ENCODE measurements around the gene CIB4. TPM values are rescaled to one million over a fixed set of nuclear protein-coding genes. Genes with fewer than 3 reads are reported as not detected.

The CIB4 gene
- total RNA-seq, 1 experiment from 2014 or later: not detected

DNA sequence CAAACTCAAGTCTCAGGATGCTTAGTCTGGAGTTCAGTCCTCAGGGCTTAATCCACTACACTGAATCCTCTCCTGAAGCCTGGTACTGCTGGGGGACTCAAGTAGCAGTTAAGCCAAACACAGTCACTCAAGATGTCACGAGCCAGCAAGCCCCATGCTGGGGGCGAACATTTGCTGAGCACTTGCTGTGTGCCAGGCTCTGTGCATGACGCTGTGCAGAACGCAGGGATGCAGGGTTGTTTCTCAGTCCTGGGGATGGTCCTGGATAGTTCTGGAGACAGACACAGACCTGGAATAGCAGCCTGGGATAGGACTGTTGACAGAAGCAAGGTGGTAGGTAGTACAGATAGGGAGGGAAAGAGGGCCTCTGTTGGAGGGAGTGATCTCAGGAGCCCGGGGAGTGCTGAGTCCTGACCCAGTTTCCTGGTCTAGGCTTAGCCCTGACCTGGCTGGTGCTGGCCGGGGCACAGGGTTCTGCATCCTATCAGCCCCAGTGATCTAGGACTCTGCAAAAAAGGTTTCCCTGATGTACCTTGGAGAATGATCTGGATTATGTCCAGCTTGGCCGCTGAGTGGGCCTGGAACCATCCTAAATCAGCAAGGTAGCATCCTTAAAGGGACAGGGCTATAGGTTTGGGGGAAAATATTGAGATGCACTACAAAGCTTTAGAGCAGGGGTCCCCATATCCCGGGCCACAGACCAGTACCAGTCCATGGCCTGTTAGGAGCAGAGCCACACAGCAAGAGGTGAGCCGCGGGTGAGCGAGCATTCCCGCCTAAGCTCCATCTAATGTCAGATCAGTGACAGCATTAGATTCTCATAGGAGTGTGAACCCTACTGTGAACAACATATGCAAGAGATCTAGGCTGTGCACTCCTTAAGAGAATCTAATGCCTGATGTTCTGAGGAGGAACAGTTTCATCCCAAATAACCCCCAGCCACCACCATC is 108.6 kb downstream of the CIB4 start (continued):
- TF ChIP-seq, protein P1, sequence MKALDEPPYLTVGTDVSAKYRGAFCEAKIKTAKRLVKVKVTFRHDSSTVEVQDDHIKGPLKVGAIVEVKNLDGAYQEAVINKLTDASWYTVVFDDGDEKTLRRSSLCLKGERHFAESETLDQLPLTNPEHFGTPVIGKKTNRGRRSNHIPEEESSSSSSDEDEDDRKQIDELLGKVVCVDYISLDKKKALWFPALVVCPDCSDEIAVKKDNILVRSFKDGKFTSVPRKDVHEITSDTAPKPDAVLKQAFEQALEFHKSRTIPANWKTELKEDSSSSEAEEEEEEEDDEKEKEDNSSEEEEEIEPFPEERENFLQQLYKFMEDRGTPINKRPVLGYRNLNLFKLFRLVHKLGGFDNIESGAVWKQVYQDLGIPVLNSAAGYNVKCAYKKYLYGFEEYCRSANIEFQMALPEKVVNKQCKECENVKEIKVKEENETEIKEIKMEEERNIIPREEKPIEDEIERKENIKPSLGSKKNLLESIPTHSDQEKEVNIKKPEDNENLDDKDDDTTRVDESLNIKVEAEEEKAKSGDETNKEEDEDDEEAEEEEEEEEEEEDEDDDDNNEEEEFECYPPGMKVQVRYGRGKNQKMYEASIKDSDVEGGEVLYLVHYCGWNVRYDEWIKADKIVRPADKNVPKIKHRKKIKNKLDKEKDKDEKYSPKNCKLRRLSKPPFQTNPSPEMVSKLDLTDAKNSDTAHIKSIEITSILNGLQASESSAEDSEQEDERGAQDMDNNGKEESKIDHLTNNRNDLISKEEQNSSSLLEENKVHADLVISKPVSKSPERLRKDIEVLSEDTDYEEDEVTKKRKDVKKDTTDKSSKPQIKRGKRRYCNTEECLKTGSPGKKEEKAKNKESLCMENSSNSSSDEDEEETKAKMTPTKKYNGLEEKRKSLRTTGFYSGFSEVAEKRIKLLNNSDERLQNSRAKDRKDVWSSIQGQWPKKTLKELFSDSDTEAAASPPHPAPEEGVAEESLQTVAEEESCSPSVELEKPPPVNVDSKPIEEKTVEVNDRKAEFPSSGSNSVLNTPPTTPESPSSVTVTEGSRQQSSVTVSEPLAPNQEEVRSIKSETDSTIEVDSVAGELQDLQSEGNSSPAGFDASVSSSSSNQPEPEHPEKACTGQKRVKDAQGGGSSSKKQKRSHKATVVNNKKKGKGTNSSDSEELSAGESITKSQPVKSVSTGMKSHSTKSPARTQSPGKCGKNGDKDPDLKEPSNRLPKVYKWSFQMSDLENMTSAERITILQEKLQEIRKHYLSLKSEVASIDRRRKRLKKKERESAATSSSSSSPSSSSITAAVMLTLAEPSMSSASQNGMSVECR (CRISPR knock-in tag; IDR thresholded peaks at IDR 0.05; ENCODE audit: borderline replicate concordance): no peak
- TF ChIP-seq, protein P2, sequence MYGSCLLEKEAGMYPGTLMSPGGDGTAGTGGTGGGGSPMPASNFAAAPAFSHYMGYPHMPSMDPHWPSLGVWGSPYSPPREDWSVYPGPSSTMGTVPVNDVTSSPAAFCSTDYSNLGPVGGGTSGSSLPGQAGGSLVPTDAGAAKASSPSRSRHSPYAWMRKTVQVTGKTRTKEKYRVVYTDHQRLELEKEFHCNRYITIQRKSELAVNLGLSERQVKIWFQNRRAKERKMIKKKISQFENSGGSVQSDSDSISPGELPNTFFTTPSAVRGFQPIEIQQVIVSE (CRISPR knock-in tag; IDR thresholded peaks at IDR 0.05; ENCODE audit: borderline replicate concordance): no peak
- no peak for TF ChIP-seq NFATC4 (CRISPR knock-in tag; IDR thresholded peaks at IDR 0.05)
- TF ChIP-seq GABPB1 (CRISPR knock-in tag; IDR thresholded peaks at IDR 0.05): no peak
- TF ChIP-seq TEAD4 (CRISPR knock-in tag; IDR thresholded peaks at IDR 0.05): no peak
- TF ChIP-seq, protein P3, sequence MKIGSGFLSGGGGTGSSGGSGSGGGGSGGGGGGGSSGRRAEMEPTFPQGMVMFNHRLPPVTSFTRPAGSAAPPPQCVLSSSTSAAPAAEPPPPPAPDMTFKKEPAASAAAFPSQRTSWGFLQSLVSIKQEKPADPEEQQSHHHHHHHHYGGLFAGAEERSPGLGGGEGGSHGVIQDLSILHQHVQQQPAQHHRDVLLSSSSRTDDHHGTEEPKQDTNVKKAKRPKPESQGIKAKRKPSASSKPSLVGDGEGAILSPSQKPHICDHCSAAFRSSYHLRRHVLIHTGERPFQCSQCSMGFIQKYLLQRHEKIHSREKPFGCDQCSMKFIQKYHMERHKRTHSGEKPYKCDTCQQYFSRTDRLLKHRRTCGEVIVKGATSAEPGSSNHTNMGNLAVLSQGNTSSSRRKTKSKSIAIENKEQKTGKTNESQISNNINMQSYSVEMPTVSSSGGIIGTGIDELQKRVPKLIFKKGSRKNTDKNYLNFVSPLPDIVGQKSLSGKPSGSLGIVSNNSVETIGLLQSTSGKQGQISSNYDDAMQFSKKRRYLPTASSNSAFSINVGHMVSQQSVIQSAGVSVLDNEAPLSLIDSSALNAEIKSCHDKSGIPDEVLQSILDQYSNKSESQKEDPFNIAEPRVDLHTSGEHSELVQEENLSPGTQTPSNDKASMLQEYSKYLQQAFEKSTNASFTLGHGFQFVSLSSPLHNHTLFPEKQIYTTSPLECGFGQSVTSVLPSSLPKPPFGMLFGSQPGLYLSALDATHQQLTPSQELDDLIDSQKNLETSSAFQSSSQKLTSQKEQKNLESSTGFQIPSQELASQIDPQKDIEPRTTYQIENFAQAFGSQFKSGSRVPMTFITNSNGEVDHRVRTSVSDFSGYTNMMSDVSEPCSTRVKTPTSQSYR (CRISPR knock-in tag; IDR thresholded peaks at IDR 0.05): no peak
- TF ChIP-seq, protein P4, sequence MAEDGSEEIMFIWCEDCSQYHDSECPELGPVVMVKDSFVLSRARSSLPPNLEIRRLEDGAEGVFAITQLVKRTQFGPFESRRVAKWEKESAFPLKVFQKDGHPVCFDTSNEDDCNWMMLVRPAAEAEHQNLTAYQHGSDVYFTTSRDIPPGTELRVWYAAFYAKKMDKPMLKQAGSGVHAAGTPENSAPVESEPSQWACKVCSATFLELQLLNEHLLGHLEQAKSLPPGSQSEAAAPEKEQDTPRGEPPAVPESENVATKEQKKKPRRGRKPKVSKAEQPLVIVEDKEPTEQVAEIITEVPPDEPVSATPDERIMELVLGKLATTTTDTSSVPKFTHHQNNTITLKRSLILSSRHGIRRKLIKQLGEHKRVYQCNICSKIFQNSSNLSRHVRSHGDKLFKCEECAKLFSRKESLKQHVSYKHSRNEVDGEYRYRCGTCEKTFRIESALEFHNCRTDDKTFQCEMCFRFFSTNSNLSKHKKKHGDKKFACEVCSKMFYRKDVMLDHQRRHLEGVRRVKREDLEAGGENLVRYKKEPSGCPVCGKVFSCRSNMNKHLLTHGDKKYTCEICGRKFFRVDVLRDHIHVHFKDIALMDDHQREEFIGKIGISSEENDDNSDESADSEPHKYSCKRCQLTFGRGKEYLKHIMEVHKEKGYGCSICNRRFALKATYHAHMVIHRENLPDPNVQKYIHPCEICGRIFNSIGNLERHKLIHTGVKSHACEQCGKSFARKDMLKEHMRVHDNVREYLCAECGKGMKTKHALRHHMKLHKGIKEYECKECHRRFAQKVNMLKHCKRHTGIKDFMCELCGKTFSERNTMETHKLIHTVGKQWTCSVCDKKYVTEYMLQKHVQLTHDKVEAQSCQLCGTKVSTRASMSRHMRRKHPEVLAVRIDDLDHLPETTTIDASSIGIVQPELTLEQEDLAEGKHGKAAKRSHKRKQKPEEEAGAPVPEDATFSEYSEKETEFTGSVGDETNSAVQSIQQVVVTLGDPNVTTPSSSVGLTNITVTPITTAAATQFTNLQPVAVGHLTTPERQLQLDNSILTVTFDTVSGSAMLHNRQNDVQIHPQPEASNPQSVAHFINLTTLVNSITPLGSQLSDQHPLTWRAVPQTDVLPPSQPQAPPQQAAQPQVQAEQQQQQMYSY (CRISPR knock-in tag; IDR thresholded peaks at IDR 0.05): no peak

Other genes starting within 250 kb of the CIB4 start
- 0.55 TPM in 1 of 3 replicates, not detected in the others for gene DRC1, start 239.4 kb downstream of the CIB4 start, total RNA-seq (2021)
- 0.05 to 0.26 TPM (median 0.07 TPM) in 3 replicates for gene OTOF, start 163.2 kb downstream of the CIB4 start, total RNA-seq (2021)
- 0.22 to 0.30 TPM (median 0.30 TPM) in 3 replicates for gene KCNK3, start 51.4 kb upstream of the CIB4 start, total RNA-seq (2021)
- gene SLC35F6, start 122.9 kb upstream of the CIB4 start, total RNA-seq (2021): 10.3 to 12.0 TPM (median 11.9 TPM) in 3 replicates
- 37.4 to 45.6 TPM (median 40.2 TPM) in 3 replicates for gene CENPA, start 144.7 kb upstream of the CIB4 start, total RNA-seq (2021)
- 7.6 to 12.1 TPM (median 9.2 TPM) in 3 replicates for gene DPYSL5, start 206.8 kb upstream of the CIB4 start, total RNA-seq (2021)

All from WTC11 (cell line).